Activated T-cell treated with anti-CD3 and anti-CD28 coated beads, Interleukin-2, amount 50 U/mL, for 1 hour (primary cell): ENCODE data around the gene GRM4.

Source experiments
- DNase-seq: peaks from one replicate; pipeline ENCODE4 v3.0.0-alpha.2; 2020

Gene GRM4

DNA sequence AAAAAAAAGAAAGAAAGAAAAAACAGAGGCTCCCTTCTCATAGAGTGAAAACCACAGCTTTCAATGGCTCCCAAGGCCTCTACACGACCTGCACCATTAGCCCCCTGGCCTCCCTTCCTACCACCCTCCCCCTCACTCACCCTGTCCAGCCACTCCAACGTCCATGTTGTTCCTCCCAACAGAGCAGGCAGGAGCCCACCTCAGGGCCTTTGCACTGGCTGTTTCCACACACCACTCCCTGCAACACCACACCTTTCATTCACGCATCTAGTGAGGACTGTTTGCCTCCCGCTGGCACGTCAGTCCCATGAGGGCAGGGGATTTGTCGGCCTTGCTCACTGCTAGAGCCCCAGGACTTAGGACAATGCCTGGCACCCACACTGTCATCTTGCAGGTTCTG, 39.5 kb downstream of the GRM4 start:
- no peak for DNase-seq

- no peak for DNase-seq
Measured at GRCh38 chr6:34104628-34105027, 41.3 kb downstream of the GRM4 start.

GRCh38 chr6:34104186-34104585, 41.7 kb downstream of the GRM4 start:
- DNase-seq: no peak

DNA sequence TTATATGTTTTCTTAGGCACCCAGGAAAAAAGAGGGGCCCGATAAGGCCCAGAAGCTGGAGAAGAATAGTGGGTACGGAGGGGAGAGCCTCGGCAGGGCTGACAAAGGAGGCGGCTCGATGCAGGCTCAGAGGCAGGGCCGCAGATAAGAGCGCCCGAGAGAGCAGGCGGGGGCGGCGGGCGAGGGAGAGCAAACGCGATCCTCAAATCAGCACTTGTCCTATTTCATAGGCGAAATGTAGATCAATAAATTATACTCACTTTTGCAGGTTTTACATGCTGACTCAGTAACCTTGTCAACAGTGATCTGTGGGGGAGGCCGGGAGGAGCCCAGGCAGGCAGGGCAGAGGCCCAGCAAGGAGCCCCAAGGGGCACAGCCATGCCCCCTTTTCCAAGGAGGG, 42.6 kb downstream of the GRM4 start:
- DNase-seq: no peak

DNA sequence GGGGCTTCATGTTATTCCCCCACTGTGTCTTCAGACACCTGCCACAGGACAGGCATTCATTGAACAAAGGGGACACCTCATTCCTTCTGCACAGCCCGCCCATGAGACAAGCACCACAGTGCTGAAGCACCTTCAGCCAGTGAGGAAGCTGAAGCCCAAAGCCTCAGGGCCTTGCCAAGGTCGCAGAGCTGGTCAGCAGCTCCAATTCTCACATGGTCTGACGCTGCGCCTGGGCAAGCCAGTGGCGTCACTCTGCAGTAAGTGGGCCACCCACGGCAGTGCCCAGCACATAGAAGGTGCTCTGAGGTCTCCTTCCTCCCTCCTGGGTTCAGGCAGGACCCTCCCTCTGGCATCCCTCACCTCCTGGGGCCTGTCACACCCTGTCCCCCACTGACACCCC, 43.2 kb downstream of the GRM4 start:
- no peak for DNase-seq

DNA sequence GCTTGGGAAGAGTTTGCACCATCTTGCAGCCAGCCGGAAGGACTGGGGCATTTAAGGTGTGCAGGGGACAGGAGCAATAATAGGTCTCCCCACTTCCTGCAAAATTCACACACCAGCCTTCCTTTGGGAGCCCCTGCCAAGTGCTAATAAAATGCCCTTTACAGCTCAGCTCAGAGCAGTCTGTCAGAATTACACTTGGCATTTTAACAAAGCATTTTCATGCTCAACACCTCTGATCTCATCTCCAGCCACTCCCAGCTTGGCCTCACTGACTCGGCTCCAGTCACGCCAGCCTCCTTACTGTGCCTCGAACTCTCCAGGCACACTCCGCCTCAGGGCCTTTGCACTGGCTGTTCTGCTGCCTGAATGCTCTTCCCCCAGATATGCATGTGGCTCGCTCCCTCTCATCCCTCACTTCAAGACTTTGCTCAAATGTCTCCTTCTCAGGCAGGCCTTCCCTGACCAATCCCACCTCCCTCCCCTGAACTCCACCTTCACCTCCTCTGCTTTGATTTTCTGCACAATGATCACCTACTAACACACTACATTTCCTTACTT, 43.7 kb downstream of the GRM4 start:
- no peak for DNase-seq

DNA sequence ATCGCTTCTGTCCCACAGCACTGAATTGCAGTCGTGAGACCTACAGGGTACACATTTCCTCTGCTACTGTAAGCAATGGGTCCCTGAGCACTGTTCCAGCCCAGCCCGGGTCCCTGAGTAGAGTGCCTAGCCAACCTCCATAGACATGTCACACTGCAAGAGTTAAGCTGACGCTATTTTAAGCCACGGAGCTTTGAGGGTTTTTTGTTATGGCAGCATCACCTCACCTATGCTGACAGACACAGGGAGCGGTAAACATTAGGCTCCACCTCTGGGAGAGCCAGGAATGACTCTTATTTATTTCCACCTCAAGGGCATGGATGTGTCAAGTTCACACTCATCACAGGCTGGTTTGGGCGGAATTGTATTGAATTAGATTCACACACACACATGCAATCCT, 45.1 kb downstream of the GRM4 start:
- no peak for DNase-seq

DNA sequence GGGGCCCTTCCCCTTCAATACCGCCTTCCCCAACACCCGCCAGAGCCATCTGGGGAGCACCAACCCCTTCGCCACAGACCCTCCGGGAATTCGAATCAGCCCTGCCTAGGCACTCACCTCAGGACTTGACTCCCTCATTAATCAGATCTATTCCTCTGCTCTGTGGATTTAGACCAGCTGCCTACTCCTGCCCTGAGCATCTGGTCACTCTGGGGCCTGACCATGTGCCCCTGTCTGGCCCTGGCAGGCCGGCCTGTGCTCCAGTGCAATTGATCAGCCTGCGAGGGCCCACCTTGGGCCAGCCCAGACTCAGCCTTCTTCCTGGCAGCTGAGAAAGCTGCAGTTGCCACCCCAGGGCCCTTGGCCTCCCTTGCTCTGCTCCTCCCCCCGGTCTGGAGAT, 46.0 kb downstream of the GRM4 start:
- DNase-seq: no peak

- no peak for DNase-seq
Measured at GRCh38 chr6:34098045-34098936, 47.6 kb downstream of the GRM4 start.

- no peak for DNase-seq
Measured at GRCh38 chr6:34096814-34097213, 49.1 kb downstream of the GRM4 start.

GRCh38 chr6:34096193-34096592, 49.7 kb downstream of the GRM4 start:
- no peak for DNase-seq

- DNase-seq: no peak
Measured at GRCh38 chr6:34095741-34096140, 50.1 kb downstream of the GRM4 start.

DNA sequence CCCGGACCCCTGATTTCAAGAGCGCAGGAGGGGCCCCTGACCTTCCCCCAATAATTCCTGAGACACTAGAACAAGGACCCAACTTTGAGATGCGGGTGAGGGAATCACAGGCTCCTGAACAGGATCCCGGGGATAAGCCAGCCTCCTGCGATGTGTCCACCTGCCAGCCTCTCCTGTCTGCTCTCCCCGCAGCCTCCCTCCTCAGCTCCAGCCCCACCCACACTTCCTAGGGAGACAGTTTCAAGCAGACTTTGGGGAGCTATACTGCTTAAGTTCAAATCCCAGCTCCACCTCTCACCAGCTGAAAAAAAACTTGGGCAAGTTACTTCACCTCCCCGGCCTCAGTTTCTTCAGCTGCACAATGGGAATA, 50.8 kb downstream of the GRM4 start:
- no peak for DNase-seq

DNA sequence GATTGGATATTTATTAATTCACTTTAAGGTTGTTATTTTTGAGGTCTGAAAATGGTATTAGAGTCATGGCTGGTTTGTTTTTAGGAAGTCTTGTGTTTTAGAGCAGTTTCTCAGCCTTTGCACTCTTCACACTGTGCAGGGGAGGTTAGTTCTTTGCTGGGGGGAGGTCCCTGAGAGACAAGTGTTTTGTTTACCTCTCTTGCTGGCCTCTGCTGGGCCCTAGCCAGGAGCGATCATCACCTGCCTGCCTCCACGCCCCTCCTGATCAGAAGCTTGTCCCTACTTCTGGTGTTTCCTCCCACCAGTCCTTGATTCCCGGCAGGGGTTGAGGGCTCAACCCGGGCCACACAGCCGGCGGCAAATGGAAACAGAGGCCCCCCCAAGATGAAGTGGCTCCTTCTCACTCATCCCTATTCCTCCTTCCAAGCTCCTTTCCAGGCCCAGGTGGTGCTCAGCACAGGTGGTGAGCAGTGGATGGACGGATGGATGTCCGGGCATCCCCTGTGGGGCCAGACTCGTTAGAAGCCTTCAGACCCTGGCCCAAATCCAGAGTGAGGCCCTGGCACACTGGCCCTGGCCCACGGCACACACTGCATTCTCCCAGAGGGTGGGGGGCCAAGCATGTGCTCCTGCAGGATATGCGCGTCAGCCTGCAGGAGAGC, 51.3 kb downstream of the GRM4 start:
- DNase-seq: no peak

- DNase-seq: no peak
Measured at GRCh38 chr6:34093854-34094430, 51.9 kb downstream of the GRM4 start.

- no peak for DNase-seq
Measured at GRCh38 chr6:34093206-34093605, 52.7 kb downstream of the GRM4 start.

DNA sequence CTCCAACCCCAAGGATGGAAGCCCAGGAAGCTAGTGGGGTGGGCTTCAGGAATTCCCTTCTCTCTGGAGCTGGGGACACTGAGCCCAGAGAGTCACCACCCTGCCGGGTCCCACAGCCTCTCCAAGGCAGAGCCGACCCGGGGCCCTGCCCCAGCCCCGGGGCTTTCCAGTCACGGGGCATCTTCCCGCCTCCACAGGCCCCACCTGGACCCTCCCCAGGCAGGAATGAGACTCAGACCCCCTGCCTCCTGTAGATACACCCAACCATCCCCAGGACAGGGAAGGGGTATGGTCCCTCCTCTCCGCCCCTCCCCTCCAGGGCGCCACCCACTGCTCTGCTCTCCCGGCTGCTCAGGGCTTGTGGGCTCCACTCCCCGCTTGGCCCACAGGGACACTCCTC, 53.3 kb downstream of the GRM4 start:
- no peak for DNase-seq

- no peak for DNase-seq
Measured at GRCh38 chr6:34090935-34091334, 55.0 kb downstream of the GRM4 start.

DNA sequence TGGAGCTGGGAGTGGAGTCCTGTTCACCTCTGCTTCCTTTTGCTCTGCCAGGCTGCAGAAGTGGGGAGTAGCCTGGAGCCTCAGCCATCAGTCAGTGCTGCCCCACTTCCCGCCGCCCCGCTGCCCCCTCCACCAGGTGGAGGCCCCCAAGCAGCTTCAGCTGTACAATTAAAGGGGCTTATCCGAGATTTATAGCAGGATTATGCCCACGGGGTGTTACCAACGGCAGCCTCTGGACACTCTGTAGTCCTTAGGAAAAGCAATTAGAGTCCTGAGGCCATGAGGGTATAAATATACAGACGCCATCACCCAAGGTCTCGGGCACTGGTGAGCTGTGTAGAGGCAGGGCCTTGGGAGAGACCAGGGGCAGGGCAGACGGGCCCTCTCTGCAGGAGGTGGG, 55.4 kb downstream of the GRM4 start:
- DNase-seq: no peak

- DNase-seq: no peak
Measured at GRCh38 chr6:34086558-34086957, 59.3 kb downstream of the GRM4 start.

DNA sequence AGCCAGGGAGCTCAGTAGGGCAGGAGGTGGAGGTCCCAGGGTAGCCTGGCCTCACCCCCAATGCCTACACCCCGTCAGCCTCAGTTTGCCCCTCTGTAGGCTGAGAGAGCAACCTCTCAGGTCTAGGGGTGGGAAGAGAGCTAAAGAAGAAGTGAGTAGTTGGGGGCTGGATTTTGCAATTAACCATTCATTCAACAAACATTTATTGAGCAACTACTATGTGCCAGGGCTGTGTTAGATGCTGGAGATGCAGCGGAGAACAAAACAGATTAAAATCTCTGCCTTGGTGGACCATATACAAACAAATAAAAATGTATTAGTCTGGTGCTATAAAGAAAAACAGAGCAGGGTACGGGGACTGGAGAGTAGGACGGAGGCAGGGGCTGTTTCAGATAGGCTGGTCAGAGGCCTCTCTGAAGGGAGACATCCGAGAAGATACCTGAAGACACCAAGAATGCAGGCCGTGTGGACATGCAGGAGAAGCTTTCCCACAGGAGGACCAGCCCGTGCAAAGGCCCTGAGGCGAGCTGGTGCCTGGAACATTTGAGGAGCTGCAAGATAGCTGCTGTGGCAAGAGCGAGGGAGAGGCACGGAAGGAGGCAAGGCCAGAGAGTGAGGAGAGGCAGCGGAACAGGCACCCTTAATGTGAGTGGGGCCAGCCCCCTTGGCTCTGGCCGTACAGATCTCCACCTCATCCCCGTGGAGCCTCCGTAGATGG, 60.3 kb downstream of the GRM4 start:
- DNase-seq: no peak

GRCh38 chr6:34084591-34085290, 61.1 kb downstream of the GRM4 start:
- DNase-seq: no peak
